Memory B cell (primary cell): Measurements from ENCODE around the gene B3GNT8.
"Not testable (repeated sequence)": the region's sequence is repeated elsewhere in the genome, so short reads cannot be mapped to it uniquely, and the experiment has no call there.

Source experiments
- ATAC-seq: fragments of 150-1000 bp; cut with Tn5 transposase; 2 replicates; pipeline ENCODE4 v1.10.0; 2021; ENCODE audit warnings: low read depth, mild to moderate bottlenecking, moderate library complexity
- DNase-seq, 2 donors: peaks; one replicate each; pipeline ENCODE4 v3.0.0; 2022; ENCODE audit warnings: low spot score in 2 of 2
- H3K27ac Mint-ChIP-seq: one replicate; pipeline ENCODE4 v1.8.0; 2022; ENCODE audit warnings: mild to moderate bottlenecking, moderate library complexity, mixed read lengths
- H3K27me3 Mint-ChIP-seq: one replicate; pipeline ENCODE4 v1.8.0; 2022; ENCODE audit warnings: mixed read lengths
- H3K36me3 Mint-ChIP-seq: one replicate; pipeline ENCODE4 v1.8.0; 2022; ENCODE audit warnings: mild to moderate bottlenecking, mixed read lengths
- H3K4me1 Mint-ChIP-seq: one replicate; pipeline ENCODE4 v1.8.0; 2022; ENCODE audit warnings: mixed read lengths
- H3K4me3 Mint-ChIP-seq: one replicate; pipeline ENCODE4 v1.8.0; 2022; ENCODE audit warnings: mild to moderate bottlenecking, moderate library complexity, mixed read lengths
- H3K9me3 Mint-ChIP-seq: one replicate; pipeline ENCODE4 v1.8.0; 2022; ENCODE audit warnings: mixed read lengths

B3GNT8 gene

DNA sequence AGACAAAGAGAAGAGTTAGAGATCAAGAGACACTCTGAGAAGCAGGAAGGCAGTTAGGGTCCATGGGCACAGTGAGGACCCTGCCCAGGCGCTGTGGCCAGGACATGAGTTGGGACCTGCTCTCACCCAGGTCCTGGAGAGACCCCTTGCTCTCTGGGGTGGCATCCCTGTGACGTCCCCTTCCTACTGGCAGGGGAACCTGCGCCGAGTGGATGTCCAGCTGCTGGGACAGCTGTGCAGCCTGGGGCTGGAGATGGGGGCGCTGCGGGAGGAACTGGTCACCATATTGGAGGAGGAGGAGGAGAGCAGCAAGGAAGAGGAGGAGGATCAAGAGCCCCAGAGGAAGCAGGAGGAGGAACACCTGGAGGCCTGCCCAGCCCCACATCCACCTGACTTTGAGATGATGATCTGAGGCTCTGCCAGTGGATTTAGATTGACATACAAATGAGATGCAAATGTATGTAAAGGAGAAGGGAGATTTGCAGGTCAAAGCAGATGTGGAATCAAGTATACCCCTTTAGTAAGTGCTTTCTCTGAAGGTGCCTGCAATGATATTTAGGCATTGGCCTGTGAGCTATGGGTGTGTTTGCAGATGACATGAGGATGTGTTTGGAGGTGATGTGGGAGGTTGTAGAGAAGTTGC, 16.8 kb upstream of the B3GNT8 start:
- no peak overlapping the region for H3K27ac Mint-ChIP-seq
- no peak overlapping the region for H3K4me3 Mint-ChIP-seq
- no peaks in the 10 kb centered on the region for H3K9me3 Mint-ChIP-seq
- ATAC-seq: no peak
- no peak for DNase-seq
- H3K36me3 Mint-ChIP-seq: no peaks in the 10 kb centered on the region
- peaks cover 11% of the 10 kb centered on the region for H3K27me3 Mint-ChIP-seq
- H3K4me1 Mint-ChIP-seq: peaks cover 15% of the 10 kb centered on the region

DNA sequence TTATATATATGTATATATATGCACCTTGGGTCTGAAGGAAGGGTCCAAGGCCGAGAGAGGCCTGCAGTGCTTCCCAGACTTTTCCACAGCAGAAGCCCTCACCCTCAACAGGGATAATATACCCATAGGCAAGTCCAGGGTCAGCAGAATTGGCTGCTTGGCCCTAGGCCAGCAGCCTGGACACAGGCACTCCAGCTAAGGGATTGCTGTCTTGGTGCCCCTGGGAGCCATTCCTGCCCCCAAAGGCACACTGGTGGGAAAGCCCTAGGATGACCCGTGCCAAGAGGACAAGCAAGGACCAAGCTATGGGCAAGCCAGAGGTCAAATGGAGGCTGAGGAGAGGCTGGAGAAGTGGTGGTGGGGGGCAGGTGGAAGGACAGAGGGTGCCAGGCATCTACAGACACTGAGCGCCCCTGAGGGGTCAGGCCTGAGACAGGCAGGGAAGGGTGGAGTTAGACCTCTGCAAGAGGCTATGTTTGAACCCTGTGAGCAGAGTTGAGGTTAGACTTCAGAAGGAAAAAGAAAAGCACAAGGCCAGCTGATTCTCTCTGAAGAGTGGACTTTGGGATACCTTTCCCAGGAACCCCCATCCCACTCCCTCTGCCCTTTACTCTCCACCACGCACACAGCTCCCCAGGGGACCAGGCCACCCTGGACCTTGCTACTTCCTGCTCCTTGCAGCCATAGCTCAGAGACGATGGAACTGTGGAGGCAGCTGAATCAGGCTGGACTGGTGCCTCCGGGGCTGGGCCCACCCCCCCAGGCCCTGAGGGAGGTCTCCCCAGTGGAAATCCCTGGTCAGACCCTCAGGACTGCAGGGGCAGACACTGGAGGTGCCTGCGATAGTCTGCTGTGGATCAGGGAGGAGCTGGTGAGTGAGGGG, 15.5 kb upstream of the B3GNT8 start, which contains the start of gene ERICH4:
Gene ERICH4, plus strand, starts transcription at position 684 of the 883 bp plus-strand sequence. Its CDS starts 14 bp downstream, at position 698.
- peaks cover 11% of the 10 kb centered on the region for H3K27me3 Mint-ChIP-seq
- ATAC-seq: no peak
- no peak for DNase-seq
- peaks cover 19% of the 10 kb centered on the region for H3K4me1 Mint-ChIP-seq
- H3K9me3 Mint-ChIP-seq: no peaks in the 10 kb centered on the region
- peaks cover under 1% of the 10 kb centered on the region for H3K36me3 Mint-ChIP-seq
- no peak within 1 kb of the TSS for H3K4me3 Mint-ChIP-seq
- H3K27ac Mint-ChIP-seq: no peak within 1 kb of the TSS

DNA sequence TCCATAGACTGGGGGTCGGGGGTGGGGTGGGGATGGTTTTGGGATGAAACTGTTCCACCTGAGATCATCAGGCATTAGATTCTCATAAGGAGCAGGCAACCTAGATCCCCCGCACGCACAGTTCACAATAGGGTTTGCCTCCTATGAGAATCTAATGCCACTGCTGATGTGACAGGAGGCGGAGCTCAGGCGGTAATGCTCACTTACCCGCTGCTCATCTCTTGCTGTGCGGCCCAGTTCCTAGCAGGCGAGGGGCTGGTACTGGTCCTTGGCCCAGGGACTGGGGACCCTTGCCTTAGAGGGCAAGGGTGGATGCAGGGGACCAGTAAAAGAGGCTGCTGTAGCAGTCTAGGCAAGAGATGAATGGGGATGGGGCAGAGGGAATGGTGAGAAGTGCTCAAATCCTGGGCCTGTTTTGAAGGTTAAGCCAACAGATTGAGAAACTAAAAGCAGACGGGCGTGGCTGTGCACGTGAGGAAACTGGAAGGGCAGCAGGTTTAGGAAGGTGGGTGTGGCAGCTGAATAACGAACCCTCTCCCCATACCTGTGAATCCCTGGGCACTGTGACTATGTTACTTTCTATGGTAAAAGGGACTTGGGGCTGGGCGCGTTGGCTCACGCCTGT, 14.3 kb upstream of the B3GNT8 start:
- no peak overlapping the region for H3K27ac Mint-ChIP-seq
- no peak for ATAC-seq
- H3K27me3 Mint-ChIP-seq: peaks cover 7% of the 10 kb centered on the region
- no peaks in the 10 kb centered on the region for H3K9me3 Mint-ChIP-seq
- H3K4me1 Mint-ChIP-seq: peaks cover 24% of the 10 kb centered on the region
- peaks cover 5% of the 10 kb centered on the region for H3K36me3 Mint-ChIP-seq
- DNase-seq: no peak
- H3K4me3 Mint-ChIP-seq: no peak overlapping the region

DNA sequence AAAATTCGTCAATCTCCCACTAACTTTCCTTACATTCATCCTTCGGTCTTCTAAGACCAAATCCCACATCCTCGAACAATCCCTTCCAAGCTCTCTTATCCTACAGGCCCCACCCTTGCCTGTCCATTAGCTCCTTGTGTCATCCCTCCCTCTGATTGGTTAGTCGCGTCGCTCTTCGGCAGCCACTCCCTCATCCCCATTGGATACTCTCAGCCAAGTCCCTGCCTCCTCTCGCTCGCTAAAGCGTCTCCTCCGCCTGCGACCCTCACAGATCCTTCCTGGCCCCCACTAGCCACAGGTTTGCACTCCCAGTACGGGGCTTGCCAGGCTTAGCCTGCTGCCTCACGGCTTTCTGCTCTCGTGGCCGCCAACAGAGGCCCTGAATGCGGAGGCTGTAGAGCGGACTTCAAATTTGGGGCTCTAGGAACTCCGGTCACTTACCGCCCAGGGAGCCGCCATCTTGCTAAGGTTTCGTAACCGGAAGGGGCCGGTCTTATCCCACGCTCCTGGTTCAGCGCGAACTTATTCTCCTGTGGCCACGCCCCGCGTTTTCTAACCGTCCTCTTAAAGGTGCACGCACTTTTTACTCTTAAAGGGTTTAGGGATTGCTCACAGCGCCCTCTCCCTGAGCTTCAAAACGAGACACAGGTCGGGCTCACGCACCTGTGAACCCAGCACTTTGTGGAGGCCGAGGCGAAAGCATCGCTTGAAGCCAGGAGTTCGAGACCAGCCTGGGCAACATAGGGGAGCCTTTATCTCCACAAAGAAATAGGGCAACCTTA, 12.5 kb upstream of the B3GNT8 start, which contains the start of gene DMAC2:
Gene DMAC2, minus strand, starts transcription at position 472 of the 782 bp plus-strand sequence. Its CDS starts 13 bp downstream, at position 459.
- Mint-ChIP-seq H3K27ac (no peak within 1 kb of the TSS), H3K27me3 (peaks cover 6% of the 10 kb centered on the region), H3K9me3 (no peaks in the 10 kb centered on the region), H3K4me1 (peaks cover 25% of the 10 kb centered on the region), H3K36me3 (peaks cover 5% of the 10 kb centered on the region), H3K4me3 (peak within 1 kb of the TSS; percentile 5)
- DNase-seq (peak; percentile 69 to 81), ATAC-seq (peak; percentile 98)

DNA sequence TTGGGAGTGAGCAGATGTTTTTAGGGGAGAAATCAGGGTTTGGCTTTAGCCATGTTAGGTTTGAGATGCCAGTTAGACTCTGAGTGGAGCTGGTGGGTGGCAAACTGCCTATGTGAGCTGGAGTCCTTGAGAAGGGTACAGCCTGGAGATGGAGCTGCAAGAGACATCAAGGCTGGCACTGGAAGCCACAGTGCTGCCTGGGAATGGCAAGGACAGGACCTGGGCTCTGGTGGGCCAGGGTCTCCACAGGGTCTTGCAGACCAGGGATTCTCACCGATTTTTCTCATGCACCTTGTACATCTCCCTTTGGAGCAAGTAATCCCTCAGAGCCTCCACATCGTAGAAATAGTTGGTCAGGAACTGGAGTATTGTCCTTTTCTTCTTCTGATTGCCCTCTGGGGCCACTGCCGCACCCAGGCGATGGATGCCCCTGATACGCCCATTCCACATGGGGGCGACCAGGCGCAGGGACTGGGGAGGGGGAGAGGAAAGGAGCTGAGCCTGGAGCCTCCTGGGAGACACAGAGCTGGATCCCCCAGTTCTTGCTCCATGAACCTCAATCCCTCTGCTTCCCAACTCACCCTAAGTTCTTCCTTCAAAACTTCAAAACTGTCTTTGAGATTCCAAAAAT, 10.9 kb upstream of the B3GNT8 start:
- Mint-ChIP-seq H3K27ac (no peak overlapping the region), H3K27me3 (no peaks in the 10 kb centered on the region), H3K4me3 (peak overlapping the region; percentile 41), H3K36me3 (peaks cover 7% of the 10 kb centered on the region), H3K9me3 (no peaks in the 10 kb centered on the region), H3K4me1 (peaks cover 16% of the 10 kb centered on the region)
- DNase-seq (no peak), ATAC-seq (no peak)

DNA sequence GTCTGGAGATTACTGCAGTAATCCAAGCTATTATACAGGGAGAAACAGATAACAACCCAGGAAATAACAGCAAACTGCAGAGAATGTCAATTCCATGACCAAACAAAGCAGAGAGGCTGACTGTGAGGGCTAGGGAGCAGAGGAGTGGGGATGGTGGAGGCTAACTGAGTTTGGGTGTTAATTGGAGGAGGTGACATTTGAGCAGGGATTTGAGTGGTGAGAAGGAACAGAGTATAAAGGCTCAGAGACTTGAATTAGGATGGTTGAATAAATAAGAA, 9.4 kb upstream of the B3GNT8 start:
- peaks cover 16% of the 10 kb centered on the region for H3K4me1 Mint-ChIP-seq
- ATAC-seq (no peak), DNase-seq (no peak)
- no peaks in the 10 kb centered on the region for H3K9me3 Mint-ChIP-seq
- no peaks in the 10 kb centered on the region for H3K27me3 Mint-ChIP-seq
- H3K27ac Mint-ChIP-seq: peak overlapping the region; percentile 4
- H3K4me3 Mint-ChIP-seq: no peak overlapping the region
- H3K36me3 Mint-ChIP-seq: peaks cover 12% of the 10 kb centered on the region

DNA sequence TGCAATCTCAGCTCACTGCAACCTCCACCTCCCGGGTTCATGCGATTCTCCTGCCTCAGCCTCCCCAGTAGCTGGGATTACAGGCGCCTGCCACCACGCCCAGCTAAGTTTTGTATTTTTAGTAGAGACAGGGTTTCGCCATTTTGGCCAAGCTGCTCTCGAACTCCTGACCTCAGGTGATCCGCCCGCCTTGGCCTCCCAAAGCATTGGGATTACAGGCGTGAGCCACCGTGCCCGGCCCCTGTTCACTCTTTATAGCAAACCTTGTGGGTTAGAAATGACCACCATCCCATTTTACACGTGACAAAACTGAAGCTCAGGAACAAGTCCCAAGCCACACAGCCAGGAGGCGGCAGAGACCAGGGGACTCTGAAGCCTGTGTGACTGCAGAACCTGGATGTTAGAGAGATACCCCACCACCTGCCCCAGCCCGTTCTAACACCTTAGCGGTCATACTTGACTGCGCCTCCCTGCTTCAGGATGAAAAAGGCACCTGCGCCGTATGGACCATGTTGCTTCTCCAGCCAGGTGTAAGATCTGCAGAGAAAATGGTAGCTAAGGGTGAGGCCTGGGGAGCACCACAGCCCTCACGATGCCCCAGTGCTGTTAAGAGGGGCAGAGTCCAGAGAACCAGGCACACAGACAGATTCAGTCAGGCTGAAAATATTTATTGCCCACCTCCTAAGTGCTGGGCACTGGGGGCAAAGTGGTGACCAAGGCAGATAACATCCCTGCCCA, 8.9 kb upstream of the B3GNT8 start:
- ATAC-seq: no peak
- no peaks in the 10 kb centered on the region for H3K9me3 Mint-ChIP-seq

DNA sequence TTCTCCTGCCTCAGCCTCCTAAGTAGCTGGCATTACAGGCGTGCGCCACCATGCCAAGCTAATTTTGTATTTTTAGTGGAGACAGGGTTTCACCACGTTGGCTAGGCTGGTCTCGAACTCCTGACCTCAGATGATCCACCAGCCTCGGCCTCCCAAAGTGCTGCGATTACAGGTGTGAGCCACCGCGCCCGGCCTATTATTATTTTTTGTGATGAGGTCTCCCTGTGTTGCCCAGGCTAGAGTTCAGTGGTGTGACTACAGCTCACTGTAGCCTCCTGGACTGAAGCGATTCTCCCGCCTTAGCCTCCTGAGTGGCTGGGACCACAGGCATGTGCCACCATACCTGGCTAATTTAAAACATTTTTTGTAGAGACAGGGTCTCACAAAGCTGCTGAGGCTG, 8.2 kb upstream of the B3GNT8 start:
- peaks cover 15% of the 10 kb centered on the region for H3K36me3 Mint-ChIP-seq
- not testable (repeated sequence) for H3K4me3 Mint-ChIP-seq, H3K27ac Mint-ChIP-seq, H3K9me3 Mint-ChIP-seq, DNase-seq, ATAC-seq, H3K27me3 Mint-ChIP-seq
- H3K4me1 Mint-ChIP-seq: peaks cover 14% of the 10 kb centered on the region

More for the DNA sequence above, 8.9 kb upstream of the B3GNT8 start:
- Mint-ChIP-seq H3K27me3 (no peaks in the 10 kb centered on the region), H3K4me3 (no peak overlapping the region), H3K36me3 (peaks cover 13% of the 10 kb centered on the region), H3K27ac (peak overlapping the region; percentile 4), H3K4me1 (peaks cover 14% of the 10 kb centered on the region)
- DNase-seq: no peak

DNA sequence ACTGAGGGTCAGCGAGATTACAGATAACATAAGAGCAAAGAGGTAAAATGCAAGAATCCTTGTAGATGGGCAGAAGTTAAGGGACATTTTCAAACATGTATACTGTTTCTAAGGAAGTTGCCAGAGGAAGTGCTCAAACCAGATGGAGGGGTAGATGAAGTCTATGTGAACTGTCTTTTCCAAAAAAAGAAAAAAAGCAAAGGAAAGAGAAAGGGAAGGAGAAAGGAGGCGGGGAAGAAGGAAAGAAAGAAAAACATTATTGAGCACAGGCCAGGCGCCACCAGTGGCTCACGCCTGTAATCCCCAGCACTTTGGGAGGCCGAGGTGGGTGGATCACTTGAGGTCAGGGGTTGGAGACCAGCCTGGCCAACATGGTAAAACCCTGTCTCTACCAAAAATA, 7.3 kb upstream of the B3GNT8 start:
- no peak for DNase-seq
- no peak overlapping the region for H3K4me3 Mint-ChIP-seq
- no peak for ATAC-seq
- H3K4me1 Mint-ChIP-seq: peaks cover 11% of the 10 kb centered on the region
- H3K9me3 Mint-ChIP-seq: no peaks in the 10 kb centered on the region
- H3K27ac Mint-ChIP-seq: peak overlapping the region; percentile 56
- H3K36me3 Mint-ChIP-seq: peaks cover 15% of the 10 kb centered on the region
- no peaks in the 10 kb centered on the region for H3K27me3 Mint-ChIP-seq

DNA sequence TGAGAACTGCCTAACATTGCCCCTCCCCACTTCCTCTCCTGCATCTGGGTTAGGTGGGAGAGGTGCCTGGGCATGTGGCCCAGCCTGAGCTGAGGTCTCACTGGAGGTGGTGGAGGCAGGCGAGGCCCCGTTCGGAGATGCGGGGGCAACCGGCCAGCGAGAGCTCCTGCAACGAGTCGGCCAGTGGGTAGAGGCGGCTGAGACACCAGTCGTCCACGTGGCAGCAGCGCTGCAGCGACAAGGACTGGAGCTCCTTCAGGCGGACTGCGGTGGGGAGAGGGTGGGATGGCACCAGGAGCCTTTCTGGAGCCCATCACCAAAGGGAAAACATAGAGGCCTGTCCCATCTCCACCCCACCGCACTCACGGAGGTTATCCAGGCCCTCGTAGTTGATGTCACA, 6.0 kb upstream of the B3GNT8 start:
- ATAC-seq (no peak), DNase-seq (no peak)
- H3K4me3 Mint-ChIP-seq: no peak overlapping the region
- no peaks in the 10 kb centered on the region for H3K27me3 Mint-ChIP-seq
- peaks cover 18% of the 10 kb centered on the region for H3K36me3 Mint-ChIP-seq
- no peak overlapping the region for H3K27ac Mint-ChIP-seq
- no peaks in the 10 kb centered on the region for H3K9me3 Mint-ChIP-seq
- H3K4me1 Mint-ChIP-seq: peaks cover 6% of the 10 kb centered on the region

DNA sequence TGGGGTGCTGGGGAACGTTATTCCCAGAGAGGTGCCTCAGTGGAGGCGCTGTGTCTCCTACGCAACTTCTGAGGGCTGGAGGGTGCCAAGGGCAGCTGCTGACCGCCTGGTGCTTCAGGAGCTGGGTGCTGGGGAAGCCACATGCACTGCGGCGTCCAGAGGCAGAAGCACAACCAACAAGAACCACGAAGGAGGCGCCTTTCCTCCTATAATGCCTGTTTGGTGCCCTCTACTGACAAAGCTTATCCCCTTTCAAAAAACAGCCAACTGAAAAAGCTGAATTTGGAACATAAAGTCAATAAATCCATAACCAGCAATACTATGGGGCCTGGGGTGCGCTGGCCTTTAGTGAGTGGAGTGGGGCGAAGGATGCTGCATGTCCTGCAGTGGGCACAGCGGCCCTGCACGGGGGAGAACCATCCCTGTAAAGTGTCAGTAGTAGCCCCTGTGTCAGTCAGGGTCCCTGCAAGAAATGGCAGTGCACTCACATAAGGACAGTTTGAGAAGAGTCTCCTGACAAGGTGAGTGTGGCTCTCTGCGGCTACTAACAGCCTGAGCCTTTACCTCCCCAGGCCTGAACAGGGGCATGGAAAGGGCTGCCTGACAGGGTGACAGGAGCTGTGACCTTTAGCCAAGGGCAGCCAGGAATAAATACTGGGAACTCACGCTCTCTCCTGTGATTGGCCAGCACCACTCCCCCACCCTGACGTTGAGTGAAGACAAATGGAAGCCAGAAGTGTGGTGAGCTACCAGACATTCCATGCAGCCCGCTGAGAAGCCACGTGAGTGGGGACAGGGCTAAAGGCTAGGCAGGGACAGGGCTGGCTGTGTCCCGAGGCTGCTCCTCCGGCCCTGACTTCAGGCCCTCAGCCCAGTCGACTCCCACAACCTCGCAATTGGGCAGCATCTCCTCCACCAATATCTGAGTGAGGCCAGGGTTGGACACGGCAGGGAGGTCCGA, 4.5 kb upstream of the B3GNT8 start:
- Mint-ChIP-seq H3K4me1 (peaks cover 13% of the 10 kb centered on the region), H3K9me3 (no peaks in the 10 kb centered on the region), H3K27ac (peak overlapping the region; percentile 3), H3K36me3 (peaks cover 15% of the 10 kb centered on the region), H3K4me3 (no peak overlapping the region), H3K27me3 (no peaks in the 10 kb centered on the region)
- DNase-seq: no peak
- no peak for ATAC-seq

DNA sequence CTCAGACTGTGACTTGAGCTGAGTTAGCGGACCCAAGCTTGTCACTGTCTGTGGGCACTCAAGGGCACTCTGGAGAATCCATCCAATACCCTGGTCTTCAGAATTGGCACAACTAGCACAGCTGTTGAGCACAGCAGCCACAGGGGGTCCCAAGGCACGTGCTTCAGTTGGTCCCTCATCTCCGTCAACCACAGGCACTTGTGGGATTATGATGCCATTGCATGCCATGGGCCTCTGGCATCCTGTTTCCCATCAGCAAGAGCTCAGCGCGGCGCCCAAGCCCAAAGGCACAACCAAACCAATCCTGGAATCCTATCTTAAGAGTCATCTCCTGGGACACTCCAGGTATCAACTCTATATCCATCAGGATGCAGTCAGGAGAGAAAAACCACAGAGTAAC, 3.7 kb upstream of the B3GNT8 start:
- Mint-ChIP-seq H3K4me3 (no peak overlapping the region), H3K27me3 (no peaks in the 10 kb centered on the region), H3K27ac (no peak overlapping the region), H3K9me3 (no peaks in the 10 kb centered on the region), H3K36me3 (peaks cover 13% of the 10 kb centered on the region), H3K4me1 (peaks cover 10% of the 10 kb centered on the region)
- DNase-seq: no peak
- ATAC-seq: no peak
